Measurements from ENCODE around the gene HINFP. TPM values are rescaled to one million over a fixed set of nuclear protein-coding genes. Genes with fewer than 3 reads are reported as not detected.

Gene HINFP
- total and polyA plus RNA-seq, 9 of the 15 experiments (the other 6 are each of a cell fraction or from before 2014, with no cell fraction given): 13.8 to 34.1 (median 22.5) TPM

GRCh38 chr11:119144825-119145486 is 23.6 kb downstream of the HINFP start (continued):
- TF ChIP-seq, protein P1, sequence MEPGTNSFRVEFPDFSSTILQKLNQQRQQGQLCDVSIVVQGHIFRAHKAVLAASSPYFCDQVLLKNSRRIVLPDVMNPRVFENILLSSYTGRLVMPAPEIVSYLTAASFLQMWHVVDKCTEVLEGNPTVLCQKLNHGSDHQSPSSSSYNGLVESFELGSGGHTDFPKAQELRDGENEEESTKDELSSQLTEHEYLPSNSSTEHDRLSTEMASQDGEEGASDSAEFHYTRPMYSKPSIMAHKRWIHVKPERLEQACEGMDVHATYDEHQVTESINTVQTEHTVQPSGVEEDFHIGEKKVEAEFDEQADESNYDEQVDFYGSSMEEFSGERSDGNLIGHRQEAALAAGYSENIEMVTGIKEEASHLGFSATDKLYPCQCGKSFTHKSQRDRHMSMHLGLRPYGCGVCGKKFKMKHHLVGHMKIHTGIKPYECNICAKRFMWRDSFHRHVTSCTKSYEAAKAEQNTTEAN (CRISPR knock-in tag; IDR thresholded peaks at IDR 0.05): no peak
- TF ChIP-seq RNF2 (IDR thresholded peaks at IDR 0.05) (no peak), DNMT1 (IDR thresholded peaks at IDR 0.05) (no peak), FOXP1 (CRISPR knock-in tag; IDR thresholded peaks at IDR 0.05) (no peak), FOXA3 (CRISPR knock-in tag; conservative IDR thresholded peaks at IDR 0.05 in 1 of 2, IDR thresholded peaks at IDR 0.05 in 1 of 2) (no peak), SLC30A9 (CRISPR knock-in tag; IDR thresholded peaks at IDR 0.05) (no peak), ZNF511 (CRISPR knock-in tag; IDR thresholded peaks at IDR 0.05) (no peak), SMAD3 (CRISPR knock-in tag; conservative IDR thresholded peaks at IDR 0.05) (no peak), CBFA2T2 (conservative IDR thresholded peaks at IDR 0.05) (no peak), PURB (CRISPR knock-in tag; IDR thresholded peaks at IDR 0.05; ENCODE audit: low read depth) (no peak), EWSR1 (IDR thresholded peaks at IDR 0.05; ENCODE audit: borderline replicate concordance, low read depth, partially characterized antibody) (no peak), FOXK1 (CRISPR knock-in tag; IDR thresholded peaks at IDR 0.05; ENCODE audit: borderline replicate concordance) (no peak), ZNF592 (IDR thresholded peaks at IDR 0.05) (no peak), ZNF197 (CRISPR knock-in tag; IDR thresholded peaks at IDR 0.05; ENCODE audit: low read depth) (no peak), SIN3B (IDR thresholded peaks at IDR 0.05; ENCODE audit: low read depth) (no peak), ZNF445 (CRISPR knock-in tag; IDR thresholded peaks at IDR 0.05; ENCODE audit: low read depth) (no peak), ZNF133 (CRISPR knock-in tag; IDR thresholded peaks at IDR 0.05) (no peak), NRF1 (conservative IDR thresholded peaks at IDR 0.05 in 1 of 2, IDR thresholded peaks at IDR 0.05 in 1 of 2) (no peak), MCM3 (IDR thresholded peaks at IDR 0.05) (no peak), RAD21 (CRISPR knock-in tag; conservative IDR thresholded peaks at IDR 0.05 in 1 of 2, IDR thresholded peaks at IDR 0.05 in 1 of 2) (peak; percentile 44 to 62)
- TF ChIP-seq, protein P2, sequence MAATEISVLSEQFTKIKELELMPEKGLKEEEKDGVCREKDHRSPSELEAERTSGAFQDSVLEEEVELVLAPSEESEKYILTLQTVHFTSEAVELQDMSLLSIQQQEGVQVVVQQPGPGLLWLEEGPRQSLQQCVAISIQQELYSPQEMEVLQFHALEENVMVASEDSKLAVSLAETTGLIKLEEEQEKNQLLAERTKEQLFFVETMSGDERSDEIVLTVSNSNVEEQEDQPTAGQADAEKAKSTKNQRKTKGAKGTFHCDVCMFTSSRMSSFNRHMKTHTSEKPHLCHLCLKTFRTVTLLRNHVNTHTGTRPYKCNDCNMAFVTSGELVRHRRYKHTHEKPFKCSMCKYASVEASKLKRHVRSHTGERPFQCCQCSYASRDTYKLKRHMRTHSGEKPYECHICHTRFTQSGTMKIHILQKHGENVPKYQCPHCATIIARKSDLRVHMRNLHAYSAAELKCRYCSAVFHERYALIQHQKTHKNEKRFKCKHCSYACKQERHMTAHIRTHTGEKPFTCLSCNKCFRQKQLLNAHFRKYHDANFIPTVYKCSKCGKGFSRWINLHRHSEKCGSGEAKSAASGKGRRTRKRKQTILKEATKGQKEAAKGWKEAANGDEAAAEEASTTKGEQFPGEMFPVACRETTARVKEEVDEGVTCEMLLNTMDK (IDR thresholded peaks at IDR 0.05; ENCODE audit: borderline replicate concordance, insufficient read depth, low read depth, low read length, poor library complexity, severe bottlenecking): peak; percentile 17
